GM04503 (cell line): ENCODE data around the gene FOXB2.
"Not testable (repeated sequence)": the region's sequence is repeated elsewhere in the genome, so short reads cannot be mapped to it uniquely, and the experiment has no call there.

Experiments used
- DNase-seq: peaks from one replicate; pipeline ENCODE4 v3.0.0-alpha.2; 2012; ENCODE audit warnings: low read depth

The FOXB2 gene

DNA sequence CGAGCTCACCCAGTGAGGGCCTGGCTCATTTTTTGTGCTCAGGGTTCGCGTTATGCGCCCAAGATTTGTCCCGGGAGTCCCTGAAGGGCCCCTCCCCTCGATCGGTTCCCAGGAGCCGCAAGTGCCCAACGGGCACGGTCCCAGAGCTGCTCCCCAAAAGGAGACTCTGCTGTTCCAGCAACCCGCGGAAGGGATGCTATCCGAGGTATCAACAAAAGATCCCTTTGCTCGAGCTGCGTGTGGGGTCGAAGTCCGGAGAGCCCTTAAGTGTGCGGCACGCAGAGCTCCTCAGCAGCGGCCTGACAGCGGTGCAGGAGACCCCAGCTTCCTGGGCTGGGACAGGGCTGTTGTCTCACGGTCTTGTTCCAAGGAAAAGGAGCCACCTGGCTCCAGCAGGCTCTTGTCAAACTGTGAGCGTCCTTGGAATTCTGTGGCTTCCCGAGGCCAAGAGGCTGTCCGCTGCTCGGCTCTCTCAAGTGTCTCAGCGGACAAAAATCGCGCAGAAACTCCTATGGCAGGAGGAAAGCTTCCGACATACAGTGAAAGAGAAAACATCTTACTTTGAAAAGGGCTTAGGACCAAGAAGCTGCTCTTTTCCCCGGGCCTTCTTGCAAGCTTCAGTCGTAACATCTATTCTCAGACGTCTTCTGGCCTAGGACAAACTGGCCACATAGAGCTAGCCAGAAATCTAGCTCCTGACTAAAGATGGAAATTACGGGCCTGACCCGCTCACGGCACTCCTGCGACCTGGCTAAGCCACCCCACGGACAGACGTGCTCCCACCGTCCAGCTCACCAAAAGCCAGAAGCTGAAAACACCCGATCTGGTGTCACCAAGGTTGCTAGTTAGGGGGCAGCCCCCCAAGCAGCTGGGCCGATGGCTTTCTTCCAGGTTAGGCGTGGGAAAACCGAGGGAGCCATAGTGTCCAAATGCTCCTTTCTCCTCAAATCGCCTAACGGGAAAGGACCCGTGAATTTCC is 2.6 kb upstream of the FOXB2 start:
- no peak for DNase-seq

- DNase-seq = no peak
Measured at GRCh38 chr9:77017505-77017894, 2.0 kb upstream of the FOXB2 start.

DNA sequence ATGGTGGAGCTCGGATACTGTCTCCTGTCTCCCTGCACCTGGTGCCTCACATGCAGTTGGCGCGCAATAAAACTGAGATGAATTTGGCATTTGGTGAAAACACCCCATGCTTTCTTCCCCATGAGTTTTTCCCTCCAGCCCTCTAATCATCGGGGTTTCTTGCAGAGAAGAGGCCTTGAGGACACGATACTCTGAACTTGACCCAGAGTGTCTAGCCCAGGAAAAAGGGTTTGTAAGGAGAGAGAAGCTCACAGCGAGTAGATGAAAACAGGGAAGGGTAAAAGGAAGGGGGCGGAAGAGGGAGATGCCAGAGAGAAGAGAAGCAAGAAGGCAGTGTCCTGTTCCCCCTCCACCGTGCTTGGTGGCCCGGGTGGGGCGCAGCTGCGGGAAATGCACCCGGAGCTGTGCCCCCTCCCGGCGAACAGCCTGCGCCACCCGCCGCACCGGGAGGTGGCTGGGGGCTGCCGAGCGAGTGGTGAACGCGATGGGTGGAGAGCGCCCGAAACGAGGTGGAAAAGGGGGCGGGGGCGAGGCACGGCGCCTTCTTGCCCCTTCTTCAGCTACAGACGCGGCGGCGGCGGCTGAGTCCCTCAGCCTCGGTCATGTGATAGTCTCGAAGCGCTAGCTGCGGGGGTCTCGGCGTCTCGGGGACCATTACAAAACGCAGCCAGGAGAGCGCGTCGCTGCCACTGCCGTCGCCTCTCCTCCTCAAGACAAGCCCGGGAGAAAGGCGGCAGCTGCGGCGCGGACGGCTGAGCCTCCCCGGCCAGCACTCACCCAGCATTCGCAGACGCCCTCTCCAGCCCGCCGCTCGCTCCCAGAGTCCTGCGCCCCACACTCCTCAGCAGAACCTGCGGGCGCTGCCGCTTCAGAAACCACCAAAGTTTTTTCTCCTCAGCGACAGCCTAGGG is 1.1 kb upstream of the FOXB2 start:
- DNase-seq = no peak

DNA sequence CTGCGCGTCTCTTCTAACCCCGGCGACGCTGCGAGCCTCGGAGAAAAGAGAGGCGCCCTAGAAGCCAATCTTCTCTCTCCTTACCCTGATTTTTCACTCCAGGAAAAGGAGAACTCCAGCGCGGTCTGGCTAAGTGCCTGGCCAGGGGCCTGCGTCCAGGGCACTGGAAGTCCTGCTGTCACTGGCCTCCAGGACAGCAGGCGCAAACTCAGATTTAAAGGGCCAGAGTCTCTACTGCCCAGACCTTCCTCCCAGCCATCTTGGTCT is 553 bp upstream of the FOXB2 start:
- DNase-seq = no peak

GRCh38 chr9:77019926-77020412 is 514 bp downstream of the FOXB2 start:
- DNase-seq = no peak

GRCh38 chr9:77020413-77021290 is 1.2 kb downstream of the FOXB2 start:
- no peak for DNase-seq

DNA sequence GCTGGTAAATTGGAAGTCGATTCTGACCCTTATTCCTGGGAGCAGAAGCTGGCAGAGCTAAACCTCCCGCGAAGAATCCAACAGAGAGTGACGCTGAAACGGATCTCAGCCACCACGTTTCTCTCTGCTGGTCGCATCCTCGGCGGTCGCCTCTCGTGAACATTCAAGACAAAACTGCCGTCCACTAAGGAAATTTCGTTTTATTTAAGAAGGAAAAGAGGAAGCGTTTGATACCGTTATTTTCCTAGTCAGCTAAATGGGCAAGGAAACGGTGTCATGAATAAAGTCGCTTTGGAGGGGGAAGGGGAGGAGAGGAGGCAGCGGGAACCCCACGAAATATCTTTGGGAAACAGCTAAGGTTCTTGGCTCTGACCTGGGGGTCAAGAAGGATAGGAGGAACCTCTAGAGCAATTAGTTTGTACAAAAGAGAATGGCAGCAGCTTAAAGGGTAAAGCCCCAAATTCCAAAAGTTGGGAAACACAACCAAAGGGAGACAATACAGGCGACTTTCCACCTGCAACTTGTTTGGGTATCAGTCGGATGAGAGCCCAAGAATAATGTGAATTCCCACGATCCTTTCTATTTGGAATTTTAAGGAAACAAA is 1.9 kb downstream of the FOXB2 start:
- DNase-seq = no peak

GRCh38 chr9:77021922-77022782 is 2.7 kb downstream of the FOXB2 start:
- DNase-seq = no peak

DNA sequence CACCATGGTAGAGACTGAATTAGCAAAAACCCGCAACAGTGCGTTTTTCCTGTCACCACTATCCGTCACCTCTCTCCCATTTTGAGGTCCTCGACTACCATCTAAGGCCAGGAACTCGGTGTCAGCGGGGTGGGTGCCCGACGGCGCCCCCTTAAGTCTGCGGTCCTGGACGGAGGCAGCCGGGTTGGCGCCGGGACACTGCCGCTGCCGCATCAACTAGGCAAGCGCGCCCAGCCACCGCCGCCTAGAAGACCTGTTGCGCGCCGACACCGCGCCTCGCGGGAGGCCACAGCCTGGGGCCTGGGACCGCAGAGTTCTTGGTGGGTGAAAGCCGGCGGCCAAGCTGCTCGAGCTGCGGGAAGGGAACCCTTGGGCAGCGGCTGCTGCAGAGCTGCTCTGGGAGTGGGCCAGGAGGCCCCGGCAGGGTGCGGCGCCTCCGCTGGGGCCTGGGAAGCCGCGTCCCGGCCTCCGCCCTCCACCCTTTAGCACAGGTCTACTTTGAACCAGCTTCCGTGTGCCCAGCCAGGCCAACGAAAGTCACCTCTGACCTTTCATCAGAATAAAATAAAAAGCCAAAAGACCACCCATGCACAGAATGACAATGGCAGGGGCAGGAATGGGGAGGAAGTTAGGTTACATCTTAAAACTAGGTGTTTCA is 3.5 kb downstream of the FOXB2 start:
- no peak for DNase-seq

DNA sequence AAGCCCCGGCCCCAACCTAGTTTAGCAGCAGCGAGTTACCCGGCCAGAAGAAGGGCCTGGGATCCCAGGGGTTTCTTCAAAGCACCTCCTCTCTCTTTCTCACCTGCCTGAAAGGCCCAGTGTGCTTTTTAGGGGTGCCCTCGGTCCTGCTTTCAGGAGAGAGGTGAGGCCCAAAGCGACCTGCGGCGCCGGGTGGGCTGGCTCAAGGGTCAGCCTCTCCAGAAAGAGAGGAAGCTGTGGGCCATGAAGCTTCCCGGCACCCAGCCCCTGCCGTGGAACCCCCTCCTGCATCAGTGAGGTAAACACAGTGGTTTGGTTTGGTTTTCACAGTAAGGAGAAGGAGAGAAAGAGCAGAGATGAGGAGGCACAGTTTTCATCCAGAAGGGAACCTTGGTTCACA is 4.3 kb downstream of the FOXB2 start:
- DNase-seq = no peak

- no peak for DNase-seq
Measured at GRCh38 chr9:77024776-77025545, 5.5 kb downstream of the FOXB2 start.

GRCh38 chr9:77028478-77028877 is 9.0 kb downstream of the FOXB2 start:
- DNase-seq = no peak

DNA sequence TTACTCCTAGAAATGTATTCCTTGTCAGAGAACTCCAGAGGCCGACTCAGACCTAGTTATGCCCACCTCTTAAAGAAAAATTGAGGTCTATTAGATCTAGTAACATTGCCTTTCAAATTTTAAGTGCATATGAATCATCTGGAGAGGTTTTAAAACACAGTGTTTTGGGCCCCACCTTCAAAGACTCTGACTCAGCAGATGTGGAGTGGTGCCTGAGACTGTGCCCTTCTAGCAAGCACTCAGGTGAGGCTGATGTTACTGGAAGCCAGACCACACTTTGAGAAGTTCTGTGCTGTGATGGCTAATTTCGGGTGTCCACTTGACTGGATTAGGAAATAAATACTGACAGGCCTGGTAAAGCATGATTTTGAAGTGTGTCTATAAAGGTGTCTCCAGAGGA is 10.6 kb downstream of the FOXB2 start:
- DNase-seq = no peak

- DNase-seq = no peak
Measured at GRCh38 chr9:77038281-77039036, 19.0 kb downstream of the FOXB2 start.

- DNase-seq = no peak
Measured at GRCh38 chr9:77040340-77040739, 20.9 kb downstream of the FOXB2 start.

GRCh38 chr9:77043743-77044142 is 24.3 kb downstream of the FOXB2 start:
- not testable (repeated sequence) for DNase-seq

DNA sequence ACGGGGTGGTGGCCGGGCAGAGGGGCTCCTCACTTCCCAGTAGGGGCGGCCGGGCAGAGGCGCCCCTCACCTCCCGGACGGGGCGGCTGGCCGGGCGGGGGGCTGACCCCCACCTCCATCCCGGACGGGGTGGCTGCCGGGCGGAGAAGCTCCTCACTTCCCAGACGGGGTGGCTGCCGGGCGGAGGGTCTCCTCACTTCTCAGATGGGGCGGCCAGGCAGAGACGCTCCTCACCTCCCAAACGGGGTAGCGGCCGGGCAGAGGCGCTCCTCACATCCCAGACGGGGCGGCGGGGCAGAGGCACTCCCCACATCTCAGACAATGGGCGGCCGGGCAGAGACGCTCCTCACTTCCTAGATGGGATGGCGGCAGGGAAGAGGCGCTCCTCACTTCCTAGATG is 41.2 kb downstream of the FOXB2 start:
- DNase-seq = not testable (repeated sequence)

GRCh38 chr9:77063645-77064285 is 44.3 kb downstream of the FOXB2 start:
- peak; percentile 42 for DNase-seq
